HG02678 (cell line): Measurements from ENCODE around the gene PAFAH1B1.
"Not testable (repeated sequence)": the region's sequence is repeated elsewhere in the genome, so short reads cannot be mapped to it uniquely, and the experiment has no call there.

ENCODE experiments used
- ATAC-seq: cut with Tn5 transposase; IDR thresholded peaks from one replicate; pipeline ENCODE4 v1.9.1; 2021; ENCODE audit warnings: mild to moderate bottlenecking, moderate library complexity; ENCODE audit not compliant: unreplicated experiment

PAFAH1B1 gene

DNA sequence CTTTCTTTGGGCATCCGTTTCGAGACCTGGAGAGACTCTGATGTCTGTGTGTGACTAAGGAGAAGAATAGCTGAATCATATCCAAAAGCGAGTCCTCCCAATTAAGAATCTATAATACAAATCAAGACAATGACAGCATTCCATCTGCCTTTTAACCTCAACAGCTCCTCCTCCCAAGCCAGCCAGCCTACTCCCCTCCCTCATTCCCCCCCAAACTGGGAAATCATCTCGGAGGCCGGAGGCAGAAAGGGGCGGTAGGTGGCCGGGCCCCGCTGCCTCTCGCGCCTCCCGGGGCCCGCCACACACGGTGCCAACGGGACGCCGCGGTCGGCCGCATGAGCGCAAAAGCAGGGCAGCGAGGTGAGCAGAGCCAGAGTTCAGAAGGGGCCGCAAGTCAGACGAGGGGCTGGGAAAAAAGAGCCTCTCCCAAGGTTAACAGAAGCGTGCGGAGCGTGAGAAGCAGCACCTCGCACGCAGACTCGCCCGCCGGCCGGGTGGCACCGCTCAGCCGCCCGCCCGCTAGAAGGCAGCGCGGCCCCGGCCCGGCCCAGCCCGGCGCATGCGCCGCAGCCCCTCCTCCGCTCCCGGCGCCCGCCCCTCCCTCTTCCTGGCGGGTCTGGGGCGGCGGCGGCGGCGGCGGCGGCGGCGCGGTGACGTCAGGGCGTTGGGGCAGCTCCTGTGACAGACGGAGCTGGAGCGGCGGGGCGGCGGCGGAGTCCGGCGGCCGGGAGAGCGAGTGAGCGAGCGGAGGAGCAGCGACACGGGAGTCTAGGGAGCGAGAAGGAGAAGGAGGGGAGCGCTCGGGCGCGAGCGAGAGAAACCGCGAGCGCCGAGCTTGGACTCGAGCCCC, at the start of gene PAFAH1B1:
TSS of gene PAFAH1B1 (plus strand) at position 684 of the 850 bp plus-strand sequence. CDS start 44,635 bp downstream, outside the sequence.
- peak; percentile 81 for ATAC-seq

DNA sequence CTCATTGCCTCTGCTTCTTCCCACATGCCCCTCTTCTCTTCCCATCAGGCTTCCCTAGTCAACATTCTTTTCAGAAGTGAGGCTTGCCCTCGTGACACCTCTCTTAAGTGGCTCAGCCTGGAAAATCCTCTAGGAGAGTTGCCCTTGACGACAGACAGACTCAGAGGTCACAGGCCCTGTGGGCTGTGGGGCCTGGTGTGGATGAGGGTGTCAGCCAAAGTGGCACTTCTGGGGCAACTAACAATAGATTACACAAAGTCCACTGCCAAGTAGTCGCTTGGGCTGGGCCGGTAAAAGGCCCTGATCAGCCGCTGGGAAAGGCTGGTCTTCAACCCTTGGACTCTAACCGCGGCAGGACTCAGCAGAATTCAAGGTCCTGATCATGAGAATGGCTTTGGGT, 48.1 kb upstream of the PAFAH1B1 start:
- no peak for ATAC-seq

GRCh38 chr17:2547176-2547575, 46.3 kb upstream of the PAFAH1B1 start:
- ATAC-seq, result no peak

DNA sequence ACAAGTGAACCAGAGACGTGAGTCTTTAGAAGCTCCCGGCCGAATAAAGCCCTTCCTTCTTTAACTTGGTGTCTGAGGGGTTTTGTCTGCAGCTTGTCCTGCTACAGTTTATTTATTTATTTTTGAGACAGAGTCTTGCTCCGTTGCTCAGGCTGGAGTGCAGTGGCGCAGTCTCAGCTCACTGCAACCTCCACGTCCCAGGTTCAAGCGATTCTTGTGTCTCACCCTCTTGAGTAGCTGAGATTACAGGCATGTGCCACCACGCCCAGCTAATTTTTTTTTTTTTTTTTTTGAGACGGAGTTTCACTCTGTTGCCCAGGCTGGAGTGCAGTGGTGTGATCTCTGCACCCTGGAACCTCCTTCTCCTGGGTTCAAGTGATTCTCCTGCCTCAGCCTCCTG, 45.4 kb upstream of the PAFAH1B1 start:
- ATAC-seq, result not testable (repeated sequence)

- ATAC-seq, result no peak
Observed at GRCh38 chr17:2549392-2550211, 43.9 kb upstream of the PAFAH1B1 start.

DNA sequence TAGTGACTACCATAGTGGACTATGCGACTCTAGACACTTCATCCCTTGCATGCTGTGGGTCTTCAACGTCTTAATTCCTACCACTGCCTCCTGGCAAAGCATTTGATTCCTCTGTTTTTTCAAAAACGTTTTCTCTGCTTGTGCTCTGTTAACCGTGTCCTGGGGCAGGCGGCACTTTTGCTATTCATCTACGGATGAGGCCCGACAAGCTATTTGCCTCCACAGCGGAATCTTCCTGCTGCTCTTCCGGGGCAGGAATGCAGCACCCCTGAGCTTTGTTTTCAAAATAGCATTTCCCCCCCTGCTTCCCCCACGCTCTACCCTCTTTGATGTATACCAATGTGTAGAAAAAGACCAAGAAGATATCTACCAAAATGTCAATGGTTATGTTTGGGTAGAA, 42.0 kb upstream of the PAFAH1B1 start:
- no peak for ATAC-seq

DNA sequence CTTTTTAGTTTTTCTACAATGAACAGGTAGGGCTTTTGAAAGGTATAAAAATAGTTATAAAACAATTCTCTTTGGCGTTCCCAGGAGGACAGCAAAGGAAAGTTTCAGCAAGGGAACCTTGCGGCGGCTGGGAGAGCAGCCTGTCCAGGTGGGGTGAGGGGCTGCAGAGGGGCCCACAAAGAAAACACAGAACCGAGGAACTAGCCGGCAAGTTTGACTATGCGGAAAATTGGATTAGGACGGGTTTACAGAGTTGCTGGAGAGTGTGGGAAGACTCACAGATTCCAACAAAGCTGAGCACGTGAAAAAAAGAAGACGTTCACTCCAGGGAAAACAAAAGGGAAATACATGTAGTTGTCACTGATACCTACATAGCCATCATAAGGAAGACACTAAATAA, 41.5 kb upstream of the PAFAH1B1 start:
- no peak for ATAC-seq

DNA sequence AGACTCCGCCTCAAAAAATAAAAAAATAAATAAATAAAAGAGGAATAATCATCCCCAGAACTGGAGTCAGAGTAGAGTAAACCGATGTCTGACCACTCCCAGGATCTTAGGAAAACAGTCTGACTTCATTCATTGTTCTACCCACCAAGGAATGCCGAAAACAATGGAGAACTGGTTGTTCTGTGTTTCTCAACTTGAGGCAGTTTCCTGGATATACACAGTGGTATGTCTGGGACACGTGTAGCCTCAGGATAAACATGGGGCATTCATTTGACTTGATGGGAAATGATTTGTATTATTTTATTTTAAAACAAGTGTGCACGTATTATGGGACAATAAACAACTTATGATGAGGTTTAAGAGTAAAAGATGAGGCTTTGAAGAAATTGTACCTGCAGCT, 32.8 kb upstream of the PAFAH1B1 start:
- no peak for ATAC-seq

DNA sequence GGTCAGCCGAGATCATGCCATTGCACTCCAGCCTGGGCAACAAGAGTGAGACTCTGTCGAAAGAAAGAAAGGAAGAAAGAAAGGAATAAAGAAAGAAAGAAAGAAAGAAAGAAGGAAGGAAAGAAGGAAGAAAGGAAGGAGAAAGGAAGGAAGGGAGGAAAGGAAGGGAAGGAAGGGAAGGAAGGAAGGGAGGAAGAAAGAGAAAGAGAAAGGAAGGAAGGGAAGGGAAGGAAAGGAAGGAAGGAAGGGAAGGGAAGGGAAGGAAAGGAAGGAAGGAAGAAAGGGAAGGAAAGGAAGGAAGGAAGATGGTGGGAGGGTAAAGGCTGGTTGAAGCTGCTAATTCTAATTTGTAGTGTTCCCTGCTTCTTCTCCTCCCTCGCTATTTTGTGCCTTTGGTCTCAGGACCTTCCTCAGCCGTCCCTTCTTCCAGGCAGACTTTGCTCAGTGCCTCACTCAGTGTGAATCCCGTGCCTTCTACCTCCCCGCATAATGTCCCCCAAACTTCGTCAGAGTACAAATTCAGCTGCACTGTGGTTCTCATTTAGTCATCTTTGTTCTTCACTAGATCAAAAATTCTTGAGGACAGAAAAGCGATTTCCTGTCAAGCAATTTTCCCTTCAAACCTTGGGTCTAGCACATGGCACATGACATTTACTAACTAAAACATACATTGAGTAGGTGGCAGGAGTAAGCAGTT, 31.1 kb upstream of the PAFAH1B1 start:
- ATAC-seq, result no peak

DNA sequence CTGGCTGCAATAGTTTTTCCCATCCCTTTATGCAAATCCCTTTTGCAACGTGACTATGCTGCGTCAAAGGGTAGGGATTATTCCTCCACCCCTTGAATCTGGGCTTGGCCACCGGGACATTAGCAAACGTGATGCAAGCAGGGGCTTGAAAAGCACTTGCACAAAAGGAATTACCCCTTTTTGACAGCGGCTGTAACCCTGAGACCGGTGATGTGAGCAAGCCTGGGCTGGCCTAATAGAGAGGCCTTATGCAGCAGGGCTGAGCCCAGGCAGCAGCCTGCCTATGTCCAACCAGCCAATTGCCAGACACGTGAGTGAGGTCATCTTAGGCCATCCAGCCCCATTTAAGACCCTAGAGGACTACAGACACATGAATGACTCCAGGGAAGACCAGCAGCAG, 30.4 kb upstream of the PAFAH1B1 start:
- ATAC-seq, result no peak

DNA sequence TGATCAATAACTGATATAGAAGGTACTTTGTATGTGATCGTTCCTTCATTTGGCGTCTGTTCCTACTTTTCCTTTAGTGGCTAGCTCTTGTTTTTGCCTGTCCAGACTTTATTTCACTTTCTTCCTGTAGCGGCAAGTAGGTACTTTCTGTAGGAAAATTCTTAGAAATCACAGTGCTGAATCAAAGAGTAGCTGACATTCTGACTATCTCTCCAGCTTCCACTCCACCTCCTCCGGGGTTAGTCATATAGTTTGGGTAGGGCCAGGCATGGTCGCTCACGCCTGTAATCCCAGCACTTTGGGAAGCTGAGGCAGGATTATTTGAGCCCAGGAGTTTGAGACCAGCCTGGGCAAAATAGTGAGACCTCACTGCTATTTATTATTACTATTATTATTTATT, 29.9 kb upstream of the PAFAH1B1 start:
- ATAC-seq, result no peak

GRCh38 chr17:2564877-2565276, 28.6 kb upstream of the PAFAH1B1 start:
- ATAC-seq, result no peak

- ATAC-seq, result no peak
Observed at GRCh38 chr17:2566056-2566455, 27.4 kb upstream of the PAFAH1B1 start.

- peak; percentile 89 for ATAC-seq
Observed at GRCh38 chr17:2571523-2572303, 21.7 kb upstream of the PAFAH1B1 start.

GRCh38 chr17:2572304-2572609, 21.2 kb upstream of the PAFAH1B1 start:
- not testable (repeated sequence) for ATAC-seq

DNA sequence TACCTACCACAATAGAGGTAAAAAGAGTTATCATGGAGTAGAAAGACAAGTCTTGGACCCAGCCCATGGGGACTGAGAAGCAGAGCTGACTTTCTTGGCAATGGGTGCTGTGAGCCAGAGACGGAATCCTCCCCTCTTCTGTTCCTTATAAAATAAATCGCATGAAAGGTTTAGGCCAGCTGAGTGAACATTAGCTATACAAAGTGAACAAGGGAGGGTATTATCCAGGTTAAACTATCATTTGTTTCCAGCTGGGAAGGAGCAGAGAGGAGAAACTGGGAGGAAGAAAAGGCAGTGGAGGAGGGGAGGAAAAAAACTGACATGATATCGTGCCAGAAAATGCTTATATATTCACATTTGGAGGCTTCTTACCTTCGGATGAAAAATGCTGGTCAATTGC, 13.3 kb upstream of the PAFAH1B1 start:
- no peak for ATAC-seq

GRCh38 chr17:2580661-2581060, 12.8 kb upstream of the PAFAH1B1 start:
- ATAC-seq, result no peak

DNA sequence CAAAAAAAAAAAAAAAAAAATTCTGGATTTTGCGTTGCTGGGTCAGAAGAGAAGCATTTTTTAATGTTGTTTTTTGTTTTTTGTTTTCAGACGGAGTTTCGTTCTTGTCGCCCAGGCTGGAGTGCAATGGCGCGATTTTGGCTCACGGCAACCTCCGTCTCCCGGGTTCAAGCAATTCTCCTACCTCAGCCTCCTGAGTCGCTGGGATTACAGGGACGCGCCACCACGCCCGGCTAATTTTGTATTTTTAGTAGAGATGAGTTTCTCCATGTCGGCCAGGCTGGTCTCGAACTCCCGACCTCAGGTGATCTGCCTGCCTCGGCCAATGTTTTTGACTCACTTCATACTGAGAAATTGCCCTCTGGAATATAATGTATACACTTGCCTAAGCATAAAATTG, 11.0 kb upstream of the PAFAH1B1 start:
- no peak for ATAC-seq

- ATAC-seq, result no peak
Observed at GRCh38 chr17:2591040-2591640, 2.3 kb upstream of the PAFAH1B1 start.
